ENCODE measurements around the gene LY9. TPM values are rescaled to one million over a fixed set of nuclear protein-coding genes. Genes with fewer than 3 reads are reported as not detected.

The LY9 gene
- total RNA-seq, 1 donor from 2014 or later: not detected

- DNase-seq (ENCODE audit: low read depth, low spot score): no peak
These were observed 40.6 kb downstream of the LY9 start for GRCh38 chr1:160836561-160836960.

DNA sequence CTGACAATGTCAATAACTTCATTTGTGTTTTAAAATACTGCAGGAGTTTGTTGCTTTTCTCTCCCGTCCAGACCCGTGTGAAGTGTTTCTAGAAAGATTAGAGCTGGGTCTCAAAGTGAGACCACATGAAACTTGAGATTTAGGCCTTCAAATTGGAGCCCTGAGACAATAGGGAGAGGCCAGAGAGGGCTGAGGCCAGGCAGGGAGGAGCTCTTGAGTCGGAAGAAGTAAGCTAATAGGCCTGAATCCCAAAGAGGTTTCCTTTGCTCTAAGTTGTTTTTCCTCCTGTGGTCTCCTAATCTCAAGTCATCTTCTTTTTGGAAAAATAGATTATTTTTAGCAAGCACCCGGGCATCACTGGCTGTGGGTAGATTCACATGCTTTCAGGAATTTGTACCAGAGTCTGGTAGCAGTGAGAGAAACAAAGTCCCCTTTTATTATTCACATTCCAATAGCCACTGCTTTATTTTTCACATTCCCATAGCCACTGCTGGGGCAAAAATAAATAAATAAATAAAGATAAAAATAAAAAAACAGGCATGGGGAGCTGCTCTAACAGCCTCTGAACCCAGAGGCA is 41.1 kb downstream of the LY9 start:
- DNase-seq (ENCODE audit: low read depth, low spot score): no peak

GRCh38 chr1:160837558-160838205 is 41.7 kb downstream of the LY9 start:
- DNase-seq (ENCODE audit: low read depth, low spot score): no peak

- no peak for DNase-seq (ENCODE audit: low read depth, low spot score)
These were observed 42.9 kb downstream of the LY9 start for GRCh38 chr1:160838888-160839287.

DNA sequence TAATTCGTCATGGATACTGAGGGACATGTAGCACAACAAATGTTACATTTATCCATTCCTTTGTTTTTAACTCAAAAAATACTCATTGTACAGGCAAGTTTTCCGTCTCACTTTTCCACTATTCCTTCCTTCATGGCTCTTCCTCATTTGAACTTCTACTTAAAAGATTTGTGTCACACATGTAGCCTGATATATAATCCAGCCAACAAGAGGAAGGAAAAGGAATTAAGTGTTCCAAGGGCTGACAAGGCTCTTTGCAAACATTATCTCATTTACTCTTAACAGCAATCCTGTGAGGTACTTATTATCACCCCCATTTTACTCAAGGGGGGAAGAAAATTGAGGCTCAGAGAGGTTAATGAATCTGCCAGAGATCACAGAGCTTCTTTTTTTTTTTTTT is 43.8 kb downstream of the LY9 start:
- no peak for DNase-seq (ENCODE audit: low read depth, low spot score)

- DNase-seq (ENCODE audit: low read depth, low spot score): no peak
These were observed 45.1 kb downstream of the LY9 start for GRCh38 chr1:160841079-160841478.

DNA sequence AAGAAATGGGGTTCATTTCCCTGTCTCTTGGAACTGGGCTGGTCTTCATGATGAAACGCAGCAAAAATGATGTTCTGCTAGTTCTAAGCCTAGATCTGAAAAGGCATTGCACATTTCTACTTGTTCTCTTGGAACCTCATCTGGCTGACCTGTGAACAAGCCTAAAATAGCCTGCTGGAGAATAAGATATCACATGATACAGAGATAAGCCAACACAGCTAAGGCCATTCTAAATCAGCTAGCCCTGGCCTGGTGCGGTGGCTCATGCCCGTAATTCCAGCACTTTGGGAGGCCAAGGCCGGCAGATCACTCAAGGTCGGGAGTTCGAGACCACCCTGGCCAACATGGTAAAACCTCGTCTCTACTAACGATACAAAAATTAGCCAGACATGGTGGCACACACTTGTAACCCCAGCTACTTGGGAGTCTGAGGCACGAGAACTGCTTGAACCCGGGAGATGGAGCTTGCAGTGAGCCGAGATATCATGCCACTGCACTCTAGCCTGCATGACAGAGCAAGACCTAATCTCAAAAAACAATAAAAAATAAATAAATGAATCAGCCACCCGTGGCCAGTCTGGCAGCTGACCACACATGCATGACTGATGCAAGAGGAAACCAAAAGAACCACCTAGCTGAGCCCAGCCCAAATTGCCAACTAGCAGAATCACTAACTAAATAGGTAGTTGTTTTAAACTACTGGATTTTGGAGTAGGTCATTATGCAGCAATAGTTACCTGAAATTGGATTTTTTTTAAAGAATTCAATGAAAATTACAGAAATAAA is 48.7 kb downstream of the LY9 start:
- no peak for DNase-seq (ENCODE audit: low read depth, low spot score)

GRCh38 chr1:160846281-160846680 is 50.3 kb downstream of the LY9 start:
- no peak for DNase-seq (ENCODE audit: low read depth, low spot score)

DNA sequence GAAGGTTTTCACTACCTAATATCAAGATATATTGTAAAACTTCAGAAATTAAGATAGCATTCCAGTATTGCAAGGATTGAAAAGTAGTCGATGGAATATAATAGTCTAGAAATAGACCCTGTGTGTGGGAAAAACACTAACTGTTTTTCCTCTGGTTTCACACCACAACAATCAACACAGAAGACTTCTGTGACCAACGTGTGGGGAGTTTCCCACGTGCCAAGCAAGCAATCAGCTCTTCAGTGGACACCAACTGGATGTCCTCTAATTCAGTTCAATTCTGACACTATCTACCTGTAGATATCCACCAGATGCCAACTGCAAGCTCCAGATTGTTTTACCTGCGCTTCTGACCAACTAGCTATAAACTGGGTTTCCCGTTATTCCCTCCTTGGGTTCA is 54.6 kb downstream of the LY9 start:
- no peak for DNase-seq (ENCODE audit: low read depth, low spot score)

DNA sequence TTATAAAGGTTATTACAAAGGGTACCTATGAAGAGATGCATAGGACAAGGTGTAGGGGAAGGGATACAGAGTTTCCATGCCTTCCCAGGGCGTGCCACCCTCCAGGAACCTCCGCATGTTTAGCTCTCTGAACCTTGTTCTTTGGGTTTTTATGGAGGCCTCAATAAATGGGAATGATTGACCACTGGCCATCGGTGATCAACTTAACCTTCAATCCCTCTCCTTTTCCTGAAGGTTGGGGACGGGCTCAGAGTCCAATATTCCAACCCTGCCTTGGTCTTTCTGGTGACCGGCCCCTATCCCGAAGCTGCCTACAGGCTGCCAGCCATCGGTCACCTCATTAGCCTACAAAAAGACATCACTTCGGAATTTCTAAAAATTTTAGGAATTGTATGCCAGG is 55.0 kb downstream of the LY9 start:
- DNase-seq (ENCODE audit: low read depth, low spot score): no peak

DNA sequence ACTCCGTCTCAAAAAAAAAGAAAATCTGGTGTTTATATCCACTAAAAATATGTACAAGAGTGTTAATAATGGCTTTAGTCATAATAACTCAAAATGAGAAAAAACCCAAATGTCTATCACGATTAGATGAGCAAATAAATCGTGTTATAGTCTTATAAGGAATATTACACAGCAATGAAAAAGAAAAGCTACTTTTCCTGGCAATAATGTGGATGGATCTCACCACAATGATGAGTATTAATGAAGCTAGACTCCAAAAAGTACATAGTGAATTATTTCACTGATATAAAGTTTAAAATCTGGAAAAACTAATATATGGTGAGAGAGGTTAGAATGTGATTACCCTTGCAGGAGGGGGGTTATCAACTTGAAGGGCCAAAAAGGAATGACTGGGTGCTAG is 57.0 kb downstream of the LY9 start:
- no peak for DNase-seq (ENCODE audit: low read depth, low spot score)

GRCh38 chr1:160853754-160854153 is 57.8 kb downstream of the LY9 start:
- DNase-seq (ENCODE audit: low read depth, low spot score): no peak

DNA sequence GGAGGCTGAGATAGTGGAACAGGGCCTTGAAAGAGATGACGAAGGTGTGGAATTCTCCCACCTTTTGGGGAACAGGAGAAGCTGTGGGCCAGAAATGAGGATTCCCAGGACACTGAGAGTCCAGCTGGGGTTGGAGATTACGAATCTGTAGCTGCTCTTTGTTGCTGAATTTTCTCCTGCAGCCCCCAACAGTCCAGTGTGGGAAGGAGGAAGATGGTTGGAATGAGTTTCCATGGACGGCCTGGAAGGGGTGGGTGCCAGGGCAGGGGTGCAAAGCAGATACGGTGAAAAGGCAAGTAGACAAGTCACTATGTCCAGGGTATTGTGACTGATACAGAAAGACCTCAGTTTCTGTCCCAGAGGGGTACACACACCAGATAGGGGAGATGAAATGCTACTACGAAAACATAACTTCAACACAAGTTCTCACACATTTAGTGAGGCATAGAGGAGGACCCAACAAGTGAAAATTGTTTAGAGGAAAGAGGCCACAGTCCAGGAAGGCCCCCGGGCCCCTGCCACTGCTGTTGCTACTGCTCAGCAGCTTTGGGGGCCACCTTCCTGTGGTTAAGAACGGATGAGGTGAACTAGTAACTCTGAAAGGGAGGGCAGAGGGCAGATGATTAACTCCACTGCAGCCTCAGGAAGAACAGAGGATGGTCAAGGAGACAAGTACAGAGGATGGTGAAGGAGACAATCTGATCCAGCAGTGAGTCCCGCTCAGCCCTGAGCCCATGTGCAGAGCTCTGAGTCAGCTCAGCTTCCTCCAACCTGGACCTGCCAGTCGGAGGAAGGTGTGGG is 59.4 kb downstream of the LY9 start:
- DNase-seq (ENCODE audit: low read depth, low spot score): no peak

DNA sequence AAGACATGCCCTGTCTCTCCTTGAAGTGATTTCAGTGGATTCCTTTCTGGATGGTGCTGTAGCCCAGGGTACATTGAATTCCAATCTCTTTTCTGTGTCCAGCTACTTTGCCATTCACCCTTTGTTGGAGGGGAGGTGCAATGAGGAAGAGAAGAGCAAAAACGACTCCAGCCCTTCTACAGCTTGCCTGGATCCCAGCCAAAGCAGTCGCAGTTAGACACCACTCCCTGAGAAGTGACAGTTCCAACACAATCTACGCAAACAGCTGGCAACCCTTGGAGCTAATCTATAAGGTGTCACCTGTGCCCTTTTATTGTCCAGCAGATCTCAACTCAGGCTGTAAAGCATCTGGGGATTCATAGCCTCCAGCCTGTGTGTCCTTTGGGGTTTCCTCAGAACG is 62.1 kb downstream of the LY9 start:
- no peak for DNase-seq (ENCODE audit: low read depth, low spot score)

DNA sequence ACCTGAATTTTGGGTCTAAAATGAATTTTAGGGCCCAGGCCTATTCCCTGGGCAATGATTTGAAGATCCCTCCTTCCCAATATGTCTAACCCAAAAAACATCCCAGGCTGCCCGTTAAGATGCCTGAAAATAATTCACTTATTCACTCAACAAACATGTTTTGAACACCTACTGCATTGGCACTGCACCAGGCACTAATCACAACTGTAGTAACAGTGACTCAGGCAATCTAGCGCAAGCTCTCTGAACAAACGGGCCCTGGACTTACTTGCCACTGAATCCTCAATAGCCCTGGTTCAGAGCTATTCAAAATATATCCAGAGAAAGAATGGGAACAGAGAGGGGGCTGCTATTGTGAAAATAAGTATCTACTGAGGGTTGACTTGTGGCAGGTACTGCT is 62.5 kb downstream of the LY9 start:
- no peak for DNase-seq (ENCODE audit: low read depth, low spot score)

DNA sequence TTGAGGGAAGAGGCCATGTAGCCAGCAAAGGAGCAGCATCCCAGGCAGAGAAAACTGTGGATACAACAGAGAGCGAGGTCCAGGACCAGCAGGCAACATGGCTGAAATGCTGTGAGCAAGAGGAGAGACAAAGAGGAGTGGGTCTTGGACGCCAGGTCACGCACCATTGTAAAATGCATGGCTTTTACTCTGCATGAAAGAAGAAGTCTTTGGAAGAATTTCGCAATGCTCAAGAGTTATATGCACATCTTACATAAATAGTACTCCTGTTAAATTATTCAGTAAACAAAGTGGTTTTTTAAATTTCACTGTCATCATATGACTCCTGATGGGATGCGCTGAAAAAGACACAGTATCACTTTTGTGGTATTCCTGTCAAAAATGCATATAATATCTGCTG is 63.2 kb downstream of the LY9 start:
- no peak for DNase-seq (ENCODE audit: low read depth, low spot score)

GRCh38 chr1:160860840-160861505 is 65.0 kb downstream of the LY9 start:
- no peak for DNase-seq (ENCODE audit: low read depth, low spot score)

GRCh38 chr1:160862203-160863060 is 66.5 kb downstream of the LY9 start, which contains the start of gene CD244:
TSS of gene CD244 (minus strand) at chr1:160862887. CDS start at chr1:160862677, 210 bp downstream.
- no peak for DNase-seq (ENCODE audit: low read depth, low spot score)

DNA sequence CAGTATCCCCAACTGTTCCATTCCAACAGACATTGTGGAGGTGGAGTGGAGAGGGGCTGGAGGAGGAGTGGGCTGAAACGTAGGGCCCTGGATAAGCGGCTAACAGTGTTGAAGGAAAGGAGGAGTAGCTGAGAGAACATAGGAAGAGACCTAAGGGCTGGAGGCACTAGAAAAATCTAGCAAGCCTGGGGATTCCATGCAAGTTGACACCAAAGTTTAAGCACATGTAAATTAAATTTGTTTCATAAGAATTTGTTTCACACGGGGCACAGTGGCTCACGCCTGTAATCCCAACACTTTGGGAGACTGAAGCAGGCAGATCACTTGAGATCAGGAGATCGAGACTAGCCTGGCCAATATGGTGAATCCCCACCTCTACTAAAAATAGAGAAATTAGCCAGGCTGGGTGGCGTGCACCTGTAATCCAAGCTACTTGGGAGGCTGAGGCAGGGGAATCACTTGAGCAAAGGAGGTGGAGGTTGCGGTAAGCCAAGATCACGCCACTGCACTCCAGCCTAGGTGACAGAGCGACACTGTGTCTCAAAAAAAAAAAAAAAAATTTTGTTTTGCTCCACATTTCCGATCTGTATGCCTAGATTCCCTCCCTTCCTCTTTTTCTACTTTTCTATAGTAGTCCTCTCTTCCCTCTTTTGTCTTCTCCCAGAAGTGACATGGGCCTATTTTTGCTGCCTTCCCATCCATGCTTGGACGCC is 67.2 kb downstream of the LY9 start:
- DNase-seq (ENCODE audit: low read depth, low spot score): no peak

DNA sequence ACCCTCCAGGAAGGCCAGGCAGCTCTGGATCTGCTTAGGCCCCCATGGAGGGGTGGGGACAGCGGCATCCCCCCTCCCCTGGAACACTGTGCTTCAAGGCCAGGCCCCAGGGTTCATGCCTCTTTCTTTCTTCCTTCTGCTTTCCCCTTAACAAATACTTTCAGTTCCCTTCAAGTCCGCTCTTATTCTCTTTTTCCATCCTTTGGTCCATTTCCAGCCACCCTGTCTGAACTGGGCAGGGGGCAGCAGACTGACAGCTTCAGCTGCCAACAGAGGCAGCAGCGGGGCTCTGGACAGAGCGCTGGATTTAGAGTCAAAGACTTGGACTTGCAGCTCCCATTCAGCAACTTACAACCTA is 67.8 kb downstream of the LY9 start:
- no peak for DNase-seq (ENCODE audit: low read depth, low spot score)

Data from pulmonary artery endothelial cell (primary cell).